Stimulated activated effector memory CD8-positive, alpha-beta T cell treated with anti-CD3 and anti-CD28 coated beads, Interleukin-12 subunit alpha, Interleukin-12 subunit beta, amount 100 ng/mL, for 72 hours (primary cell): ENCODE data around the gene DGKE.

ENCODE experiments used
- ATAC-seq: fragments of 150-1000 bp; cut with Tn5 transposase; 2 replicates; pipeline ENCODE4 v1.10.0; 2021
- DNase-seq, 2 donors: peaks; one replicate each; pipeline ENCODE4 v3.0.0; 2021 to 2022; ENCODE audit warnings: low spot score in 2 of 2
- H3K27ac Mint-ChIP-seq: one replicate; pipeline ENCODE4 v1.8.0; 2022; ENCODE audit warnings: mild to moderate bottlenecking, mixed read lengths
- H3K36me3 Mint-ChIP-seq: one replicate; pipeline ENCODE4 v1.8.0; 2022; ENCODE audit warnings: mild to moderate bottlenecking, mixed read lengths
- H3K4me1 Mint-ChIP-seq: one replicate; pipeline ENCODE4 v1.8.0; 2022; ENCODE audit warnings: mixed read lengths
- H3K4me3 Mint-ChIP-seq: one replicate; pipeline ENCODE4 v1.8.0; 2022; ENCODE audit warnings: mild to moderate bottlenecking, mixed read lengths
- H3K9me3 Mint-ChIP-seq: one replicate; pipeline ENCODE4 v1.8.0; 2022; ENCODE audit warnings: mixed read lengths

Gene DGKE

GRCh38 chr17:56861899-56862298 lies 27.9 kb downstream of the DGKE start:
- H3K27ac Mint-ChIP-seq: no peak overlapping the region
- H3K4me1 Mint-ChIP-seq: no peaks in the 10 kb centered on the region
- H3K9me3 Mint-ChIP-seq: no peaks in the 10 kb centered on the region
- ATAC-seq (no peak), DNase-seq (no peak)
- peaks cover 84% of the 10 kb centered on the region for H3K36me3 Mint-ChIP-seq
- no peak overlapping the region for H3K4me3 Mint-ChIP-seq

GRCh38 chr17:56863974-56864373 lies 30.0 kb downstream of the DGKE start:
- H3K27ac Mint-ChIP-seq: no peak overlapping the region
- ATAC-seq (no peak), DNase-seq (no peak)
- H3K4me3 Mint-ChIP-seq: no peak overlapping the region
- H3K4me1 Mint-ChIP-seq: no peaks in the 10 kb centered on the region
- no peaks in the 10 kb centered on the region for H3K9me3 Mint-ChIP-seq
- peaks cover 64% of the 10 kb centered on the region for H3K36me3 Mint-ChIP-seq

DNA sequence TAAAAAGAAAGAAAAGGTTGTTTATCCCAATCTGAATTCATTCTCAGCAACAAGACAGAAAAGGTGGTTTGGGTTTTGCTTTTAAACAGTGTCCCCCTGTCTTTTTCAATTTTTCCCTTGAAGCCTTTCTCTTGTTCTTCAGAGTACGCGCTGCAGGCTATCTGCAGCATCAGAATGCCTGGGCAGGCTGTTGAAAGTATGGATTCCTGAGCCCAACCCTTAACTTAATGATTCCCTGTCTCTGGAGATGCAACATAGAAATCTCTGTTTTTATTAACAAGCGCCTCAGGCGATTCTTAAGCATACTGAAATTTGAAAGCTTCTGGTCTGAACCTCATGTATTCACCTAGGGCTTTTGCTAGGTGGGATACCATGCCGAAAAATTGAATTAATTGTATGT lies 32.1 kb downstream of the DGKE start:
- H3K4me1 Mint-ChIP-seq: no peaks in the 10 kb centered on the region
- no peak overlapping the region for H3K27ac Mint-ChIP-seq
- DNase-seq (no peak), ATAC-seq (no peak)
- peaks cover 51% of the 10 kb centered on the region for H3K36me3 Mint-ChIP-seq
- H3K4me3 Mint-ChIP-seq: no peak overlapping the region
- H3K9me3 Mint-ChIP-seq: no peaks in the 10 kb centered on the region

GRCh38 chr17:56866496-56866895 lies 32.5 kb downstream of the DGKE start:
- Mint-ChIP-seq H3K4me3 (no peak overlapping the region), H3K4me1 (no peaks in the 10 kb centered on the region), H3K36me3 (peaks cover 47% of the 10 kb centered on the region), H3K27ac (no peak overlapping the region), H3K9me3 (no peaks in the 10 kb centered on the region)
- no peak for DNase-seq
- no peak for ATAC-seq

GRCh38 chr17:56867948-56868376 lies 34.0 kb downstream of the DGKE start:
- ATAC-seq (no peak), DNase-seq (no peak)
- Mint-ChIP-seq H3K27ac (peak overlapping the region; percentile 43), H3K36me3 (peaks cover 32% of the 10 kb centered on the region), H3K9me3 (no peaks in the 10 kb centered on the region), H3K4me1 (no peaks in the 10 kb centered on the region), H3K4me3 (no peak overlapping the region)

DNA sequence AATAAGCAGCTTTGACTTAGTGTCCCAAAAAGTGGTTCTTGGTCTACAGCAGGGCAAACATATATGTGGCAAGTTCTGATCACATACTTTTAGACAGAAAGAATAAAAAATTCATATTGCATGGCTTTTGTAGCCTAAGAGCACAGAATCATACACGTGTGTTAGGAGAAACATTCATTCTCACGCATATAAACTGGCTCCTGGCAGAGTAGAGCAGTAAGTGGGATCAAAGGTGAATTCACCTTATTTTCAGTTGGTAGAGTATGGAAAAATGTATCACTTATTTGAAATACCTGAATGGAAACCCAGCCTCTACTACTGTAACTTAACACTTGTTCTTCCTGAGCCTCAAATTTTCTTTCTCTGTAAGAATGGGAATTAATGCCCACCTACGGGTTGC lies 34.8 kb downstream of the DGKE start:
- ATAC-seq (no peak), DNase-seq (no peak)
- no peaks in the 10 kb centered on the region for H3K4me1 Mint-ChIP-seq
- peaks cover 25% of the 10 kb centered on the region for H3K36me3 Mint-ChIP-seq
- peak overlapping the region; percentile 43 for H3K27ac Mint-ChIP-seq
- H3K4me3 Mint-ChIP-seq: no peak overlapping the region
- no peaks in the 10 kb centered on the region for H3K9me3 Mint-ChIP-seq

GRCh38 chr17:56870081-56870651 lies 36.2 kb downstream of the DGKE start:
- H3K4me3 Mint-ChIP-seq: no peak overlapping the region
- H3K4me1 Mint-ChIP-seq: no peaks in the 10 kb centered on the region
- H3K27ac Mint-ChIP-seq: peak overlapping the region; percentile 62
- no peak for DNase-seq
- H3K36me3 Mint-ChIP-seq: peaks cover 10% of the 10 kb centered on the region
- H3K9me3 Mint-ChIP-seq: no peaks in the 10 kb centered on the region
- peak; percentile 91 for ATAC-seq

- Mint-ChIP-seq H3K9me3 (no peaks in the 10 kb centered on the region), H3K36me3 (no peaks in the 10 kb centered on the region), H3K4me1 (no peaks in the 10 kb centered on the region), H3K27ac (no peak overlapping the region), H3K4me3 (no peak overlapping the region)
- DNase-seq (no peak), ATAC-seq (no peak)
Observed at GRCh38 chr17:56876766-56877179, 42.8 kb downstream of the DGKE start.

- H3K36me3 Mint-ChIP-seq: peaks cover 6% of the 10 kb centered on the region
- DNase-seq: no peak
- ATAC-seq: no peak
- H3K4me1 Mint-ChIP-seq: no peaks in the 10 kb centered on the region
- H3K9me3 Mint-ChIP-seq: no peaks in the 10 kb centered on the region
- no peak overlapping the region for H3K27ac Mint-ChIP-seq
- no peak overlapping the region for H3K4me3 Mint-ChIP-seq
Observed at GRCh38 chr17:56879280-56879679, 45.3 kb downstream of the DGKE start.

DNA sequence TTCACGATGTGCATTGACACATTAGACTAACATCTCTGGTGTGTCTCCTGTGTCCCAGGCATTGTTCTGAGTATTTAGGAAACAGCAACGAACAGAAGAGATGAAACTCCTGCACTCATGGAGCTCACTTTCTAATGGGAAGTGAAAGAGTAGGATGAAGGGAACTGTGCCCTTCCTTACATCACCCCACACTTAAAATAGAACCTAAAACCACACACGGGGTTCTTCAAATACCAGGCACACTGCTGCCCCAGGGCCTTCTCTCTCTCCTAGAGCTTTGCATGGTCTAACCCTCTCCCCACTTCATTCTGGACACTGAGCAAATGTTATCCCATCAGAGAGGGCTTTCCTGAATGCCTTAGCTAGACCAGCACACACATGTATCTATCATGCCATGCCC lies 46.2 kb downstream of the DGKE start:
- ATAC-seq: no peak
- Mint-ChIP-seq H3K4me3 (no peak overlapping the region), H3K36me3 (peaks cover 6% of the 10 kb centered on the region), H3K27ac (no peak overlapping the region), H3K4me1 (no peaks in the 10 kb centered on the region), H3K9me3 (no peaks in the 10 kb centered on the region)
- no peak for DNase-seq

DNA sequence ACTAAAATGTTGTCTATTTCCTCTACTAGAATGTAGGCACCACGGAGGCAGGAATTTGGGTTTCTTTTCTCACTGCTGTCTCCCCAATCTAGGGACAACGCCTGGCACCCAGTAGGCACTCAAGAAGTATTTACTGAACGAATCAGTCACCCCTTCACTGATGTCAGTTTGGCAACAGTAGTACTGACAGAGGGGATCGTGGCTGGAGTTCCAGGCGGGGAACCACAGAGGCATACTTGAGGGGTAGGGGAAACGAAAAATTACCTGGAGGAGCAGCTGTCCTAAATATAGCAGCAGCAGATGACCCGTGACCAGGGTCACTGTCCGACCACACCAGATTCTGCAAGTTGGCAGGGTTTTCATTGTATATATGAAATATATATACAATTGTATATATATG lies 46.6 kb downstream of the DGKE start:
- H3K36me3 Mint-ChIP-seq: peaks cover 6% of the 10 kb centered on the region
- DNase-seq (no peak), ATAC-seq (no peak)
- no peak overlapping the region for H3K4me3 Mint-ChIP-seq
- H3K4me1 Mint-ChIP-seq: no peaks in the 10 kb centered on the region
- H3K27ac Mint-ChIP-seq: no peak overlapping the region
- H3K9me3 Mint-ChIP-seq: no peaks in the 10 kb centered on the region

DNA sequence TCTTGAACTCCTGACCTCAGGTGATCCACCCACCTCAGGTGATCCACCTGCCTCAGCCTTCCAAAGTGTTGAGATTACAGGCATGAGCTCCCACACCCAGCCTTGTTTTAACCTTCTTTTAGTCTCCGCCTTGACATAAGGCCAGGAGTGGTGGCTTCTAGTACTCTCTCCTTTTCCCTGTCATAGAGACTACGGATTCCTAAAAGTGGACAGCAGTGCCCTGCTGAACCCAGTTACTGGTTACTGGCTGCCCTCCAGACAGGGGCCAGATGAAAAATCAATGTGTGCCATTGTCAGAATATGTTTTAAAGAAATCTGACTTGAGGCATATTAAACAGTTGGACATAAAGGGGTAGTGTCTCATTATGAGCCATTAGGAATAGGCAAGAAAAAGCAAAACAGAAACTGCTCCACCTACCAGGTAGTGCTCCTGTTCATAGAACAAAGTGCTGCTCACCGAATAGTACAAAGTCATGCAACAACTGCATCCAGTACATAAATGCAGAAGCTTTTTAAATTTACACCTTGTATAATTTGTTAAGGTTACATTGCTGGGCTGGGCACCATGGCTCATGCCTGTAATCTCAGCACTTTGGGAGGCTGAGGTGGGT lies 47.8 kb downstream of the DGKE start:
- Mint-ChIP-seq H3K4me3 (no peak overlapping the region), H3K27ac (no peak overlapping the region), H3K9me3 (no peaks in the 10 kb centered on the region), H3K36me3 (peaks cover 14% of the 10 kb centered on the region), H3K4me1 (no peaks in the 10 kb centered on the region)
- DNase-seq (no peak), ATAC-seq (no peak)

- no peak overlapping the region for H3K4me3 Mint-ChIP-seq
- H3K27ac Mint-ChIP-seq: peak overlapping the region; percentile 58
- peaks cover 5% of the 10 kb centered on the region for H3K4me1 Mint-ChIP-seq
- H3K9me3 Mint-ChIP-seq: peaks cover 2% of the 10 kb centered on the region
- no peak for DNase-seq
- H3K36me3 Mint-ChIP-seq: peaks cover 28% of the 10 kb centered on the region
- ATAC-seq: no peak
Observed at GRCh38 chr17:56883616-56884015, 49.7 kb downstream of the DGKE start.

DNA sequence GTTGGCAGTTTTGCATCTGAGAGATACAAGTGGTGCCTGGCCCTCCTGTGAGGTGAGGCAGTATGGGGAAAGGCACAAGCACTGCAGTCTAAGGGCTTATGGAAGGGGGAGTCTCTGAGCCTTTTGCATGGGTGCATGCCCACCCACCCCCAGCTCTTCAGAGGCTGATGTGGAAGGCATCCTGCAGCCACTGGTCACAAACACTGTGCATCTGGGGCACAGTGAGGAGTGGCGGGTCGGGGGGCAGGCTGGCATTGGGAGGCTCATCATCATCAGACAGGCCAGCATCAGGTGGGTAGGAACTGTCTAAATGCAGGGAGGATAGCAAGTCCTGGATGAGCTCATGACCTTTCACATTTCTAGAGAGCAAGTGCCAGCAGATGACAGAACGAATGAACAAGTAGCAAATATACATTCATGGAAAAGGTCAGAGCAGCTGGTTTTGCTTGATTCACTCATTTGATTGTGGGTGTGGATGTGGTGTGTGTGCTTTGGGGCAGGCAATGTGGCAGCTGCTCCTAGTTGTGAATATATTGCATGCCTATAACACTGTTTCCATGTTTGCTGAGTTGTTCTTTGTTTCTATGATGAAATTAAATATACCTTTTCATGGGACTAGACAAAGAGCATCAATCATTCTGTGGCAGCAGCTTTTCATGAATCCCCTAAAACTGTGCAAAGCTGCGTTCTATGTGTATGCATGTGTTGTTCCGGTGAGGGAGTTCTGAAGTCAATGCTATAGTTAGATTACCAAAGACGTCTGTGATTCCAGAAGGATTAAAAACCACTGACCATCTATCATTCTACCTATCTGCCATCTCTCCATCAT lies 50.7 kb downstream of the DGKE start:
- peaks cover 2% of the 10 kb centered on the region for H3K9me3 Mint-ChIP-seq
- H3K27ac Mint-ChIP-seq: peak overlapping the region; percentile 58
- H3K4me1 Mint-ChIP-seq: peaks cover 5% of the 10 kb centered on the region
- H3K36me3 Mint-ChIP-seq: peaks cover 39% of the 10 kb centered on the region
- H3K4me3 Mint-ChIP-seq: no peak overlapping the region
- DNase-seq (no peak), ATAC-seq (peak; percentile 28)

DNA sequence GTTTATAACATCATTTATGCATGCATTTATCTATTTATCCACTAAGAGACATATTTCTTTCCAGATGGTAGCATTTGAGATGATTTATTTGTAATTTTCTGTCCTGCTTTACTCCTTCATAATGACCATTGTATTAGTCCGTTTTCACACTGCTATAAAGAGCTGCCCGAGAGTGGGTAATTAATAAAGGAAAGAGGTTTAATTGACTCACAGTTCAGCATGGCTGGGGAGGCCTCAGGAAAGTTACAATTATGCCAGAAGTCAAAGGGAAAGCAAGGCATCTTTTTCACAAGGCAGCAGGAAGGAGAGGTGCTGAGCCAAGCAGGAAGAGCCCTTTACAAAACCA lies 51.3 kb downstream of the DGKE start:
- no peak for ATAC-seq
- no peak overlapping the region for H3K4me3 Mint-ChIP-seq
- peaks cover 5% of the 10 kb centered on the region for H3K4me1 Mint-ChIP-seq
- H3K9me3 Mint-ChIP-seq: peaks cover 2% of the 10 kb centered on the region
- H3K36me3 Mint-ChIP-seq: peaks cover 41% of the 10 kb centered on the region
- peak overlapping the region; percentile 71 for H3K27ac Mint-ChIP-seq
- no peak for DNase-seq

DNA sequence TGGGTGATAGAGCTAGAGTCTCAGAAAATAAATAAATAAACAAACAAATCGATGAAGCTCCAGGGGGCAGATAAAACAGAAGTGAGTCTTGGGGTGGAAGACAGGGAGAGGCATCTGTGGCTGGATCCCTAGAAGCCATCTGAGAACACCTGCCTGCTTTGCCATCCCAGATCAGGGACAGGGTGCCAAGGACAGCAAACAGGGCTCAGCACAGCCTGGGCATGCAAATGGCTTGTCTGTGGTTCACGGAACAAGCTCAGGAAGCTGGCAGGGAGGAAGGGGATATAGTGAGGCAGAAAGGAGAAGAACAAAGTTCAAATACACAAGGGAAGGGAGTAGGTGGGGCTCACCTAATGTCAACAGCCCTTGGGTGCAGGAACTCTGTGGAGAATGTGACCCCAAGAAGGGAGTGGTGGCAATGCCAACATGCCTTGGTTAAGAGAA lies 52.4 kb downstream of the DGKE start:
- no peak for ATAC-seq
- H3K4me1 Mint-ChIP-seq: peaks cover 5% of the 10 kb centered on the region
- H3K4me3 Mint-ChIP-seq: no peak overlapping the region
- peaks cover 50% of the 10 kb centered on the region for H3K36me3 Mint-ChIP-seq
- H3K9me3 Mint-ChIP-seq: peaks cover 2% of the 10 kb centered on the region
- peak overlapping the region; percentile 71 for H3K27ac Mint-ChIP-seq
- DNase-seq: no peak
